GM18526 (cell line): Measurements from ENCODE around the gene MTG2.

Source experiments
- POLR2A ChIP-seq: IDR thresholded peaks from 3 replicates; pipeline ENCODE4 v1.6.1; 2011; ENCODE audit not compliant: insufficient read length; ENCODE audit errors: extremely low read depth

MTG2 gene

DNA sequence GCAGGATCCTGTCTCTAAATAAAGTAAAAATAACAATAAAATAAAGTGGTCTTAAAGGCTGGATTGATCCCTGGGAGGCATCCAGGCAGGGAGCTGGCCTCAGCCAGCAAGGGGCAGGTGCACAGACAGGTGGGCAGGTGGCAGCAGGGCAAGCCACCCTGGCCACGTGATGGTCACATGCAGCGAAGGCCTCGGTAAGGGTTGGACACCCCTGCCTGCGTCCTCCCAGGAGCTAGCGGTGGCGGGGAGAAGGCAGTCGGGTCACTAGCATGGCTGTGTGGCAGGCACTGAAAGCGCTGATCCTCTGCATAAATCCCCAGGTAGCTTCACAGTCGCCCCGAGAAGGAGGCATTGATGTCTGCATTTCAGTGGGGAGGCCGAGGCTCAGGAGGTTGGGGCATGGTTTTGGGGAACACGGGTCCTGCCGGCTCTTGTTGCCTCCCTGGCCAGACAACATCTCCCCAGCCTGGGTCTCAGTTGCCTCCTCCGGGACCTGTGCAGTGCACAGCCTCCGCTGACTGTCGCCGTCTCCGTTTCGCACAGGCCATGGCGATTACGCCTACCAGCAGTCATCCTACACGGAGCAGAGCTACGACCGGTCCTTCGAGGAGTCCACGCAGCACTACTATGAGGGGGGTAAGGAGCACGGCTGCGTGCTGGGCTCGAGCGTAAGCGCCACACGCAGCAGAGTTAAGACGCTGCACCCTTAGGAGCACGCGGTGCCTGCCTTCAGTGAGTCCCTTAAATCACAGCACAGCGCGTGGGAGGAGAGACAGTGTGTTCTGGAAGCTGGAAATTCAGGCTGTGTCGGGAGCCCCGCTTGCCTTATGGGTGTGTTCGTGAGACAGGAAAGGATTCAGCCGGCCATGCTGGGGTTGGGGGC is 17.7 kb upstream of the MTG2 start:
- TF ChIP-seq POLR2A: no peak

DNA sequence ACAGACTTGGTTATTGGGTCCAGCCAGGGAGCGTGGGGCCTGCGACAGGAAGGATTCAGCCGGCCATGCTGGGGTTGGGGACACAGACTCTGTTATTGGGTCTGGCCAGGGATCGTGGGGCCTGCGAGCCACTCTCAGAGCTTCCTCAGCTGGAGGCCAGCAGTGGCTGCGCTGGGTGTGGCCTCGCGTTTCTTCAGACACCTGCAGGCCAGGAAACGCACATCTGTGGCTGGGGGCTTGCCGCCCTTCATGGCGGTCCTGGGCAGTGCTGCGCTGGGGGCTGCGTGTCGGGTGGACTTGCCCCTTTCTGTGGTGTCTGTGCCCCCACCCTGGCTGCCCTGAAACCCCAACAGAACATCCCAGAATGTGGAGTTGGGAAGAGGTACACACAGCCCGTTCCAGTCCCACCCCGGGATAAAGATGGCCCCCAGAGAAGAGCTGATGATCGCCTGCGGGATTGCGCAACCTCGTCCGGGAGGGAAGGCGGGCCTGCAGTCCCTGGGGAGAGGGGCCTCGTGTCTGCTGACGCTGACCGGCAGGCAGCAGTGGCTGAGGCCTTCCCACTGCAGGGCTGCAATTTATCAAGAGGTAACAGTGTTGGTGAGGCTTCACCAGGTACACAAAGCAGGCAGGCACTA is 16.9 kb upstream of the MTG2 start:
- TF ChIP-seq POLR2A: no peak

DNA sequence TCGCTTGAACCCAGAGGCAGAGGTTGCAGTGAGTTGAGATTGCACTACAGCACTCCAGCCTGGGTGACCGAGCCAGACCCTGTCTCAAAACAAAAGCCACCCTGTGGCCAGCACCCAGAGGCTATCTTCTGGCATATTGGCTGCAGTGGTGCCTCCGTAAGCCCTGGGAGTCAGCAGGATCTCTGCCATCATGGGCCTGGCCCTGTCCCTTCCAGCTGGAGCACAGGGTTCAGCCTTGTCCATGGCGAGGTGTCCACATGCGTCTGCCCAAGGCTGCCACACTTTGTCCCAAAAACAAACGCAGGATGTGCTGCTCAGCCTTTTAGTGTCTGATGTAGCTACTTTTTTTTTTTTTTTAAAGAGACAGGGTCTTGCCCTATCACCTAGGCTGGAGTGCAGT is 15.4 kb upstream of the MTG2 start:
- TF ChIP-seq POLR2A: no peak

DNA sequence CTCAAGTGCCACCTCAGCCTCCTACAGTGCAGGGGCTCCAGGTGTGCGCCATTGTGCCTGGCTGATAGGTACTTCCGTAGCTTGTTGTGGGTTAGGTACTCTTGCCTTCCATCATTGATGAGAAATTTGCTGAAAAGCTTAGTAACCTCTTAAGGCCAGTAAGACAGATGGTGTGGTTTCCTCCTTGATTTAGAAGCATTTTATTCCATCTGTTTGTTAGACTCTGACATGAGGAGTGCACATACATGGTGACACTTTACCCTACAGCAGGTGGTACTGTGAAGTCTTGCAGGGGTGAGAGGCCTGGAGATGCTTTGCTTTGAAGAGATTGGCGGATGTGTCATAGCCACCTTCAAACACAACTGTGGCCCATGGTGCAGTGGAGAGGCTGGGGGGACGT is 14.8 kb upstream of the MTG2 start:
- no peak for TF ChIP-seq POLR2A

DNA sequence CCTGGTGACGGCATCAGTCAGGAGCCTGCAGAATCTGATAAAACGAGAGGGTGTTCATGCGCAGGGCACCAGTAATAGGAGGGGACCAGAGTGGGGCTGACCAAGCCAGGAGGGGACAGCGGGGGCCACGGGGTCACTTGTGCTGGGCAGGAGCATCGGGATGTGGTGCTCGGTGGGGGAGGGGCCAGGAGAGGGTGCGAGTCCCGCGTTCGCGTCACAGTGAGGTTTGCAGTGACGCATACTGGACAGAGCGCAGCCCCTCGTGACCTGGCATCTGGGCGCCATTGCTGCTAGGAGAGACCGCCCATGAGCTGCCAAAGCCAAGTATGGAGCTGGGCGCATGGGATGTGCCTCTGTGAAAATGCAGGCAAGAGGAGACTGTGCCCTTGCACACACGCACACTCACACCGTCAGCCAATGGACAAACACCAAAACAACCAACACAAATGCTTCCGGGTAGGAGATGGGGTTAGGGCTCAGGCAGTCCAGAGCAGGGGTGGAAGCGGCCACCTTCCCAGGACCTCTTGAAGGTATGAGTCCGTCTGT is 13.9 kb upstream of the MTG2 start:
- no peak for TF ChIP-seq POLR2A

DNA sequence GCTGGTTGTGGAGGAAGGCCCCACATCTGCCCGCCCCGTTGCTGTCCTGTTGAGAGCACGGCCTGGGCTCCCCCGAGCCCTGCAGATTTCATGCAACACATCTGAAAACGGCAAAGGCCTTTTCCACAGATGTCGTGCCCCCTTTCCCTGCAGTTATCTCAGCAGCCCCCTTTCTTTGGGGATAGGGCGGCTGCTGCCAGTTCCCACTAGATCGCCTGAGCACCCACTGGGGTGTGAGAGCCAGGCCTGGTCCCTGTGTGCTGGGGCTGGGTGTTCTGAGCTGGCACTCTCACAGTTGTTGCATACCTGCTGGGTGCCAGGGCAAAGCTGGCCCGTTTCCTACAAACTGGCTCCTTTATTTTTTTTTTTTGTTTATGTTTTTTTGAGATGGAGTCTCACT is 12.3 kb upstream of the MTG2 start:
- TF ChIP-seq POLR2A: no peak

DNA sequence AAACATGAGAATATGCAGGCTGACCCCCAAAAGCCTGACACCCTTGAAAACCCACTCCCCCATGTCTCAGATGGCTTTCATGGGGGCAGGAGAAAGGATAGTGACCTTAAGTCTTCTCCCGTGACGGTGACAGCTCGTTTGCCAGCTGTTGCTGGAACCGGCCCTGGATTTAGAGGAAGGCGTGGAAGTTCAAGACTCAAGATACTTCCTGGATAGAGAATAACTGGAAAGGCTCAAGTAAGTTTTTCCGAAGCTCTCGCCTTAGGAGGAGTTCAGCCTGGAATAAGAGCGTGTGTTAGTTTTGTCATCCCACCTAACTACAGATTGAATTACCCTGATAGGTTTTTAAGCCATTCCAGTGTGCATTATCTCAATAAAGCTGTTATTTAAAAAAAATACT is 11.6 kb upstream of the MTG2 start:
- no peak for TF ChIP-seq POLR2A

DNA sequence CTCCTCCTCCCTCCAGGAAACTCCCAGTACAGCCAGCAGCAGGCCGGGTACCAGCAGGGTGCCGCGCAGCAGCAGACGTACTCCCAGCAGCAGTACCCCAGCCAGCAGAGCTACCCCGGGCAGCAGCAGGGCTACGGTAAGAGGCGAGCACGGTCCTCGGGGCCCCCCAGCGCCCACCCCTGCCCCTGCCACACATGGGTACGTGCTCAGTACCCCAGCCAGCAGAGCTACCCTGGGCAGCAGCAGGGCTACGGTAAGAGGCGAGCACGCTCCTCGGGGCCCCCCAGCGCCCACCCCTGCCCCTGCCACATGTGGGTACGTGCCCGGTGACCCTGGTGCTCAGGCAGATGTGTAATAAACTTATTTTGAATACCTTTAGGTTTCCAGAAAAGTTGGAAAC is 10.2 kb upstream of the MTG2 start:
- TF ChIP-seq POLR2A: no peak

DNA sequence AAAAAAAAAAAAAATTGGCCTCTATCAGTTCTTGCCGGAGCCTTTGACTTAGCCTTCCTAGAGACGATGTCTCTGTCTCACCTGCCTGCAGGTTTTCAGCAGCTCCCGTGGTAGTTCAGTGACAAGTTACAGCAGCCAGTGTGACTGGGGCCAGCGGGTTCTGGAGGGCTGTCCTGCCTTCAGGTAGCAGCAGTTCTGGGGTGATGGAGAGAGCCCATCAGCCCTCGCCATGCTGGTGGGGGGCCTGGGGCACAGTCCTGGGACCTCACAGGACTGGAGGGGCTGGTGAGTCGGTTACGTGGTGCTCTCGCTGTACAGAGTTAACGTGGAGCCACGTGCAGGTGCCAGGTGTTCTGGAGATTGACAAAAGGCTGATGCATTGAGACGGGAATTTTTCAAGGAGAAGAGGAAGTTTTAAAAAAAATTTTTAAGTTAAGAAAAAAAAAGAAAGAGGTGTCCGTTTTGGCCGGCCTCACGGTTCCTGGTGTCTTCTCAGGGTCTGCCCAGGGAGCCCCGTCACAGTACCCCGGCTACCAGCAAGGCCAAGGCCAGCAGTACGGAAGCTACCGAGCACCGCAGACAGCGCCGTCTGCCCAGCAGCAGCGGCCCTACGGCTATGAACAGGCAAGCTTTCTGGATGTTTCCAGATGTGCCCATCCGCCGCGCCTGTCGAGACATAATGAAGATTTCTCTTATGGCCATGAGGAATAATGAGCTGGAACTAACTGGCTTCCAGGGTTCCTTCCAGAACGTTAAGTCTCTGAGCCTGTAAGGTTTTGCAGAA is 8.6 kb upstream of the MTG2 start:
- no peak for TF ChIP-seq POLR2A

DNA sequence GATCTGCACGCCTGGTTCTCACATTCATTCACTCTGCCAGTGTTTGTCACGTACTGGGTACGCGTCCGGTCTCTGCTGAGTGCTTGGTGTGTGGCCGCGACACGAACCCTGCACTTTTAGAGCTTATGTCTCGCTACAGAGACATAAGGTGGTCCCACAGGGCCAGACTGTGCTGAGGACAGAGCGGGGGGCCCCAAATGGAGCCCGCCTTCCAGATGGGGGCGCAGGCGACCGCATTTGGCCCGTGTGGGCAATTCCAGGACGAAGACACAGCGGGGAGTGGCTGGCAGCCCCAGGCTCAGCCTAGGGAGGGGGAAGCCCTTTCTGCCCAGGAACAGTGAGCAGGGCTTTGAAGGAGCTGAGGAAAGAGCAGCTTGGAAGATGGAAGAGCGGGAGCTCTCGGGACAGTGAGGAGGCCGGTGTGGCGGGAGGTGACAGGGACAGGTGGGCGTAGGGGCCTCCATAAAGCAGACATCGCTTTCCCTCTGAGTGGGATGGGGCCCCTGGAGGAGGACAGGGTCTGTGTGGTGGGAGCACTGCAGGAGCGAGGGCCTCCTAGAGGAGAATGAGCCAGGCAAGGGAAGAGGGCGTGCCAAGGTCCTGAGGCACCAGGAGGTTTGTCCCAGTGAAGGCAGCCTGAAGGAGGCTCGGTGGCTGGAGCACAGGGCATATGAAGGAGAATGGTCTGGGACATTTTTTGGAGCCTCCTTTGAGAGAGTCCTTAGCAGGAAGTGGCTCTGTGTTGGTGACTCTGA is 7.8 kb upstream of the MTG2 start:
- TF ChIP-seq POLR2A: no peak

DNA sequence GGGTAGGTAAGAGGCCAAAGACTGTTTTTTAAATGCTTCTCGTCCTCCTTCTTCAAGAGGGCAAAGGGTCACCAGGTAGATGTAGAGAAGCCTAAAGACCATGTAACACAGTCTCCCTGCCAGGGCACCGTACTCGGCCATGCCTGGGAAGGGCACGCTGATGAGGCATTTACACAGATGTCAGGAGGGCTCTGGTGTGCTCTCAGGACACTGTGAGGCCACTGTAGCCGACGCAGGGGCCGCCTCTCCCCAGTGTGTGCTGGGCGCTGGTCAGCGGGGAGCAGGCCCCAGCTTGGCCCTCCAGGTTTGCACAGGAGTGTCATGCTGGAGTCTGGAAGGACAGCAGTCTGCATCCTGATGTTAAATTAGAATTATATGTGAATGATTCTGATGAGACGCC is 7.1 kb upstream of the MTG2 start:
- TF ChIP-seq POLR2A: no peak

DNA sequence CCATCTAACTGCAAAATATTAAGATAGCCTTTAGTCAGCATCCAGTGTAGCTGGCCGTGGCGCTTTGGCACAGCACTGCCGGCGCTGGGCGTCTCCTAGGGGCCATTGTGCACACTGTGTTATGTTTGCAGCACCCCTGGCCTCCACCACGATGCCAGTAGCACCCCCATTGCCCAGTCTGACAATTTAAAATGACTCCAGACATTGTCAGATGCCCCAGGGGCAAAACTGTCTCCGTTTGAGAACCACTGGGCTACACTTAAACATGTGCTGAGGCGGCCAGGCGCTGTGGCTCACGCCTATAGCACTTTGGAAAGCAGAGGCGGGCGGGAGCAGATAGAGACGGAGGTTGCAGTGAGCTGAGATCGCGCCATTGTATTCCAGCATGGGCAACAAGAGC is 6.0 kb upstream of the MTG2 start:
- TF ChIP-seq POLR2A: no peak

DNA sequence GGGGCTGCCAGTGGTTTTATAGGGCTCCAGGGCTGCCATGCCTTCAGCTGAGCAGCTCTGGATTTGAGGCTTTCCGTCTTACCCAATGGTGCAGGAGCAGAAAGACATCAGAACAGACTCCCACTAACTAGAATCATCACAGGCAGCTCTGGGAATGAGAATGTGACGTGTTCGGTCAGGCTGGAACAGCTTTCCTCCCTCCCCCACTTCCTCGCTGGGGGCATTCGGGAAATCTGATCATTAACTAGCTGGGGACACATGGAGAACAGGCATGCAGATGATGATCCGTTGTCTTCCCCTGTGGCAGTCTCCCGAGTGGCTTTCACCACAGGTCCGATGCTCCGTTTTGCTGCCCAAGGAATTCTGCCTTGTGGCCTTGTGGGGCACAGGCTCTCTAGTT is 5.5 kb upstream of the MTG2 start:
- TF ChIP-seq POLR2A: no peak

DNA sequence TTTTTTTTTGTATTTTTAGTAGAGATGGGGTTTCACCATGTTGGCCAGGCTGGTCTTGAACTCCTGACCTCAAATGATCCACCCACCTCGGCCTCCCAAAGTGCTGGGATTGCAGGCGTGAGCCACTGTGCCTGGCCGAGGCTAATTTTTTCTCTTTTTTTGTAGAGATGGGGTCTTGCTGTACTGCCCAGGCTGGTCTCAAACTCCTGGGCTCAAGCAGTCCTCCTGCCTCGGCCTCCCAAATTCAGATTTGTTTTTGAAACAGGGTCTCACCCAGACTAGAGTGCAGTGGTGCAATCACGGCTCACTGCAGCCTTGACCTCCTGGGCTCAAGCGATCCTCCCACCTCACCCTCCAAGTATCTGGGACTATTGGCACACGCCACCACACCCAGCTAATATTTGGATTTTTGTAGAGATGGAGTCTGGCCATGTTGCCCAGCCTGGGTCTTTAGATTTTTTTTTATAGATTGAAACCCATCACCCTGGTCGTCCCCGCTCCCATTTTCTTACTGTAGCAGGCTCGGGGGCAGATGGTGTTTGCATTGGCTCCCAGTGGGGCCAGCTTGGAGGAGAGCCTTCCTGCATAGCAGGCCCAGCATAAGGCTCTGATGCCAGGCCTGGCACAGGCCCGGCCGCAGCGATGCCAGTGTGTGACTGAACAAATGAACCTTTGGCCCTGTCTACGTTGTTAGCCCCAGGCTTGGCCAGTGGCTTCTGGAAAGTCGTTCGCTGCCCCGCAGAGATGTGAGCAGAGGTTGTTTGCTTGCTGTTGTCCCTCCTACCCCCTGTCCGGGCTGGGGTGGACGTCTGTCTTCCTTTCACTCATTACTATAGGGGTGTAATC is 4.3 kb upstream of the MTG2 start:
- no peak for TF ChIP-seq POLR2A

DNA sequence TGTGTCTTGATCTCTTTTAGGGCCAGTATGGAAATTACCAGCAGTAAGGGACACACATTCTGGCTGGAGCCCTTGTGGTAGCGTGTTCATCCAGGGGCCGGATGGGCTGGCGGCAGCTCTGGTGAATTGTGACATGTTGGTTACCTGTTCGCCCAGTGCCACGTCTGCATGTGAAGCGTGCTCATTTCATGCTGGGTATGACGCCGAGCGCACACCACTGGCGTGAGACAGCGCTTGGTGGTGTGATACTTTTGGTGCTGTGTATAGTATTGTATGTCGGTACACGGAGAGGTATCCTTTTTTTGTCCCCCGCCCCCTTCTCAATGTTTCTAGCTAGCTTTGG is 3.7 kb upstream of the MTG2 start:
- no peak for TF ChIP-seq POLR2A

DNA sequence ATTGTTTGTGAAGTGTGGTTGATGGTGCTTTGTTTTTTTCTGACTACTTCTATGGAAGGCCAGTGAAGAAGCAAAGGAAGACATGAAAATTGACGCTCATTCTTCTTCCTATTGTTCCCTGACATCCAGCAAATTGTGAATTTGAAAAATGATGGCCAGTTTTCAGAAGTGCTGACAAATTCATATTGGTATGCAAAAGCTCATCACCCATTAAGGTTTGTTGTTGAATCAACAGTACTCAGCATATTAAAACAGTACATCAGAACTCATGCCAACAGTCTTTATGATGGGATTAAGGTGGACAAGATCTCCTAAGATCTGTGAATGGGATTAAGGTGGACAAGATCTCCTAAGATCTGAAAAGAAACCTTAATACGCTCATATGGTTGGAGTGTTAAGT is 1.0 kb upstream of the MTG2 start:
- no peak for TF ChIP-seq POLR2A
